NCI-H510A (cell line): ENCODE measurements around the gene ENTREP1.

Source experiments
- DNase-seq: peaks from one replicate; lab custom pipeline; 2025; lab: John Stamatoyannopoulos, UW

ENTREP1 gene

DNA sequence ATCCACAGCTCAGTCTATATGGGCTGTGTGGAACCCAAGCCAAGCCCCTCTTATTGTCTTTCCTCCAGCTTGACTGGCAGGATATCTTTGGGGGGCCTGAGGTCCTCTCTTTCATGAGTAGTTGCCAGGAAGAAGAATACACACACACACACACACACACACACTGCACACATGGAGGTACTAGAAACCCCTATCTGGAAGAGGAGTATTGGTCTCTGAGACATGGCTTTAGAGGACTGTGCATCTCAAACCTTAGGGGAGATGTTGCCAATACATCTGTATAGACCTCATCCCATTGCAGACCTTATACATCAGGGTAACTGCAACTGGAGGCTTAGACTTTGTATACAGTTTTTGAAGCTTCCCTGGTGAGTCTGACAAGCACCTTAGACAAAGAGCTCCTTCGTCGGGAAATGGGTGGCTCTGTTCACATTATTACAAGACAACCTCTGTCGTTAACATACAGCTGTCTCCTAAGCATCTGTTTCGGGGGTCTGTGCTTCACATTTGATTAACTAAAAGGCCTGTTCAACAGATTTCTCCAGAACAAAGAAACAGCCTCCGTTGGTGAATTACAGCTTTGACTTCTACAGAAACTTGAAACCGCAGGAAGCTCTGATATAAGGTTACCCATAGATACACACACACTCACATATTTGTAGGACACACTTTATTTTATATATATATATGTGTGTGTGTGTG is 5.5 kb upstream of the ENTREP1 start:
- DNase-seq: no peak

DNA sequence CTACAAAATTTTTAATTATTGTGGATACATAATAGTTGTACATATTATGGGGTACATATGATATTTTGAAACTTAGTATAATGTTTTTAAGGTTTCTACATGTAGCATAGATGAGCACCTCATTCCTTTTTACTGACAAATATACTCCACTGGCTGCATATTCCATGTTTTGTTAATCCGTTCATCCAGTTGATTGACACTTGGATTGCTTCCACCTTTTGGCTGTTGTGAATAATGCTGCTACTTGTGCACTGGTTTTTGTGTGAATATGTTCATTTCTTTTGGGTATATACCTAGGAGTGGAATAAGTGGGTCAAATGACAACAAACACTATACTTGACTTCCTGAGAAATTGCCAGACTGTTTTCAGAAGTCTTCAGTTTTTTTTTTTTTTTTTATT is 2.8 kb upstream of the ENTREP1 start:
- no peak for DNase-seq

DNA sequence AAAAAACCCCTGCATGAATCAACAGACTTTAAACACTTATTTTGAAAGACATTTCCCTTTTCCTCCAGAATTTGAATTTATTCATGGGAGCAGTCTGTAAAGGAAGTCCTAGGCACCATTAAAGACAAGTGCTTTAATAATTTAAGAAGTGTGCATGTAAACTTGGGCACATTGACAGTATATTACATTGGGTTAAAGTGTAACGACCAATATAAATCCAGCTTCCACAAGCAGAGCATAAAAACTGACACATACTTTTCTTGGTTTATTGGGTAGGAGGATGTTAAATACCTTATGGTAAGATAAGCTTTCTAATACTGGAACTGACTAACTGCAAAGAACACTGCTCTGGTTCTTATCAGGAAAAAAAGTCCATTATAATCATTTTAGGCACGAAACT is 1.2 kb upstream of the ENTREP1 start:
- DNase-seq: no peak

DNA sequence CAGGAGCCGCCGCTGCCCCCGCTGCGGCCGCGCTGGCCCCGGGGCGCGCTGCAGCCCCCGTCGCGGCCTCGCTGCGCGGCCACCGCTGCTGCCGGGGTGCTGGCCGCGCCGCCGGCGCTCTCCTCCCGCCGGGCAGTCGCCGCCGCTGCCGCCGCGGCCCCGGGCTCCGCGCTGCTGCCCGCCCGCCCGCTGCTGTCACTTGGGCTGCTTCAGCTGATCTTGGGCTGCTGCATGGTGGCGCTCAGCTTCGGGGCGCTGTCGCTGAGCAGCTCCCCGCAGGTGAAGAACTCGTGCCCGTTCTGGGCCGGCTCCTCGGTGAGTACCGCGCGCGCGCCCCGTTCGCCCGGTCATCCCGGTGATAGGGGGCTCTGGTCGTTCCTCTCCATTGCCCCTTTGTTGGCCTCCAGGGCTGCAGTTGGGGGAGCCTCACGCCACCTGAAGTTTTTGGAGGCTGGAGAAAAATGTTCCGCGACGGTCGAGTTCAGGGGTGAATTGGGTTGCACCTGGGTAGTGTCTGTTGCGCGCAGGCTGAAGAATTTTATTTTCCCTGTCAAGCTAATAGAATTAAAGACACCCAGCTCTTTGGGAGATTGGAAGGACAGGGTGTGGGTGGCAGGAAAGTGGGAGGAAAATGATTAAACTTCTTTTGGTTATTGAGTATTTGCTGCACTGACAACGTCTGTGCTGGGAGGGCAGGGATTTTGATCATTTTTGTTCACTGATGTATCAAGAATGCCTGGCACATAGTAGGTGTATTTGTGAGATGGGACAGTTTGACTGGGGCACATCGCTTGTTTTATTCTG is 596 bp downstream of the ENTREP1 start:
- no peak for DNase-seq

DNA sequence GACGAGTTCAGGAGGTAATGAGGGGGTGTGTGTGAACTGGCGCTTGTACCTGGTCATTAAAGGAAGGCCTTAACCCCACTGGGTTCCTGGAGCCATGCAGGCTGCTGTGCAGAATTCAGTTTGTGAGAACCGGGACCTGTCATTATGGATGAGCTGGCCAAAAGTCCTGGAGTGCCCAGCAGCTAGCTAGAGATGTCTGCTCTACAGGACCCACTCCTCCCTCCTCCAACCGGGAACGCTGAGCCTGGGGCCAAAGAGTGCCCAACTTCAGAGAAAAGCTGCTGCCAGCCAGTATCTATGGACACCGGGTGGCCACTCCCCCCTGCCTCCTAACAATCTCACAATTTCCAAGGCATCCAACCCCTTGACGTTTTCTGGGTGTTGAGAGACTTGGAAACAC is 1.2 kb downstream of the ENTREP1 start:
- no peak for DNase-seq

DNA sequence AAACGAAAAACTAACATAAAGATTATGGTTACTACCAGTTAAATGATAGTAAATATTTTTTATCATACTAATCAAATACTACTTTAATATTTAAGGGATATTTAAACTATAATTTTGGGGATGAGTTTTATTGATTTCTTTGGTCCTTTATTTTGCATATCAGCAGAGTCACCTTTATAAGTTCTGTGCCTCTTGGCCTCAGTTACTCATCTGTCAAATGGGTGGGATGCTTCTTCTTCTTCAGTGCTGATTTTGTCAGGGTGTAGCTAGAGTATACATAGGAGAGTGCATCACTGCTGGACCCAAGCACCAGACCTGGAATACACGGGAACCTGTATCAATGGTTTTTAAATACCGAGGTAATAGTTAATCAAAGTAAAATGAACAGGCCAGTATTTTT is 5.6 kb downstream of the ENTREP1 start:
- no peak for DNase-seq

DNA sequence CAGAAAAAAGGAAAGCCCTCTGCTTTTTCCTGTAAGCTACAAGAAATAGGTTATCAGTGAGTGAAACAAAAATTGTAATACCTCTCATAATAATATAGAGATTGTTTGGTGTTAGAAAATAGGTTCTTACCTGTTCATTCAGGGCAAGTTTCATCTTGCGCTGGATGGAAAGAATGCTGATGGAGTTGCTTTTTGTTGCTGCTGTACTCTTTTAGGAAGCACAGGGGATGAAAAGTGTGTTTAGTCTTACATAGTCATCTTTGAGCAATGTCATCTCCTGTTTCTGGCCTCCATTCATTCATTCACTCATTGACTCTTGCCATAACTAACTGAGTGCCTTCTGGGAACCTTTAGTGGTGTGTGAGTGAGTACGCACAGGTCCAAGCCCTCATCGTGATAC is 6.4 kb downstream of the ENTREP1 start:
- no peak for DNase-seq

DNA sequence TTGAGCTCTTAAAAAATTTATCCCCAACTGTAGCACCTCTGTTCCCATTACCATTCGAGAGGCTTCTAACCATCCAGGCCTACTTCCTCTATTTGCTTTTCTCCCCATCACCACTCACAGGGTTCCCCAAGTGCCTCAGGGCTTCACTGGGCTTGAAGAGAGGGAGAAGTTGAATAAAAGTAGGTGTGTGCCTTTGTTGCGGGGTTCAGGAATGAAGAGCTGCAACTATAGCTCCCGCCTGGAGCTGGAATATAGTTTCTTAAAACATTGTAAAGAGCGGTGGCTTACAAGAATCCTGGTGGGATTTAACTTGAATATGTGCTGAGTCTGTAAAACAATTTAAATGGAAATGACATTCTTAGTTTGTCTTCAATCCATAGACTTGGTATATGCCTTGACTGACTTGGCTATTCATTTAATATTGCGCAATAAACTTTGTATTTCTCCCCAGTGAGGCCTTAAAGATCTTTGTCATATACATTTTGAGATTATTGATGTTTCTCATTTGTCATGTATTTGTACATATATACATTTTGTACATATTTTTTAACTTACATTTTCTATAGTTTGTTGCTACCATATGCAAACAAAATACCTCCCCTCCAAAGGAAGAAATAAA is 7.2 kb downstream of the ENTREP1 start:
- DNase-seq: no peak

DNA sequence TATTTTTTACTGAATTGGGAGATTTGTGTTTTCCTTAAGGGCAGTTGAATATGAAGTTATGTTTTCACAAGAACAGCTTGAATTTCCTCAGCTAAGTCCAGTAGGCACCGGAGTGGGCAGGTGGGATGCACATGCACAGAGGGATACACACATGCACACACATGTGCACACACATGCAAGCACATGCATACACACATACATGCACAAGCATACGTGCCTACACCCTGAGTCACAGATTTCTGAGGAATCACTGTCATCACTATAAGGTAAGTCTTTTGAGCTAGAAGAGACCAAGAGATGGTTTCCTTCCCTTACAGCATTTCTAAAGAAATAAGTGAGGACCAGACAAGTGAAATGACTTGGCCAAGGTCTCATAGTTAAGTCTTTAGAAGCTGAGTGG is 8.7 kb downstream of the ENTREP1 start:
- DNase-seq: no peak

DNA sequence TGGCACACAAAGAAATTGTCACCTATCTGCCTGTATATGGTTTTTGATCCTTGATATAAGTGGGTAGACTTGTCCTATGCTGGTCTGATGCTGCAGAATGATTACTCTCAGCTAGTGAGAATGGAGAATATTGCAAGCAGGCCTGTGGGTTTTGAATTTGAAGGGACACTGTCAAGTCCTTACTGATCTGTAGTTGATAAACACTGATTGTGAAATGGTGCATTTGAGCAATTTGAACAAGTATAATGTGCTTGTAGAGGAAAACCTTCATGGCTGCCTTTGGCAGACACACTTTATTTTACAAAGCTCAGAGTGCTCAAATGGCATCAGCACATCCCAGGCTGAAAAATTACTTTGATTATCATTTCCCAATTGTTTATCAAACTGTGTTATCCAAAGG is 9.3 kb downstream of the ENTREP1 start:
- no peak for DNase-seq

DNA sequence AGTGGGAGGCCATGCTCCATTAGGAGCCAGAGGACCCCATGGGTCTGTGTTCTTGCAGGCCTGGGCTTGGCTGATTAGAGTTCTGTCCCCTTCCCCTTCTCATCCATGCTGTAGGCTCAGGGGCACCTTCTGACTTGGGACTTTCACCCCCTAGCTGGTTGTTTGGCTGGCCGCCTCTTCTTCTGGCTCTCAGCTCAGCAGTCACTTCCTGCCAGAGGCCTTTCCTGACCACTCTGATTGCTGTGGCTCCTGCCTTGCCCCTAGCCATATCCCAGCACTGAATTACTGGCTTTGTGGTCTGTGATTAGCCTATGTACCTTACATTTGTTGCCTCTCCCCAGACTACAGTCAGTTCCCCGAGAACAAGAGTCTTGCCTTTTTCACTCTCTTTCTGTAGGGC is 14.6 kb downstream of the ENTREP1 start:
- no peak for DNase-seq

DNA sequence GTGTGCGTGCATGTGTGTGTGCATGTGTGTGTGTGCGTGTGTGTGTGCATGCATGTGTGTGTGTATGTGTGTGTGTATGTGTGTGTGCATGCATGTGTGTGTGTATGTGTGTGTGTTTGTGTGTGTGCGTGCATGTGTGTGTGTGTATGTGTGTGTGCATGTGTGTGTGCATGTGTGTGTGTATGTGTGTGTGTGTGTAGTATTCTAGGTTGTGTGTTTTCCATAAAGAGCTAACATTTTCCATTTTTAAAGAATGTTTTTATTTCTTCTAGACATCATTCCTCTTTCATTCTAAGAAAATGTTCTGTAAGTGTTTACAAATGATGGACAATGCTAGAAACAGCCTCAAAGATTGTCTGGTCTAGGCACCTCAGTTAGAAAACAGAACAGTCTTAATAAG is 15.6 kb downstream of the ENTREP1 start:
- DNase-seq: no peak

DNA sequence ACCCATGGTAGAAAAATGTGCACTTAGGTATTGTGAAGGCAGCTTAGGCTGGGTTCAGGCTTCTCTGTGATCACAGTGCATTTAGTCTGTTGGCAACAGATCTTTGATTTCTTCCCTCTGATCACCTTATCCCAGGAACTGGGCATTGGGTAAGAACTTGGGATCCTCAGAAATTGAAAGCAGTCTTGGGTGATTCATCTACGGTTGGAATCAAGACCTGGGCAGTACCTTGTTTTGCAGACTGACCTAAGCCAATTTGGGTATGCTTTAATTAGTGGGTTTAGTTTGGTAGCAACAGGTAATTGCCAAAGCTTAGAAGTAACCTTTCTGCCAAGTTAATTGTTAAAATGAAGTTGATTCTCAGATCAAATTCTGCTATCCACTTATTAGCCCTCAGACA is 17.8 kb downstream of the ENTREP1 start:
- no peak for DNase-seq

DNA sequence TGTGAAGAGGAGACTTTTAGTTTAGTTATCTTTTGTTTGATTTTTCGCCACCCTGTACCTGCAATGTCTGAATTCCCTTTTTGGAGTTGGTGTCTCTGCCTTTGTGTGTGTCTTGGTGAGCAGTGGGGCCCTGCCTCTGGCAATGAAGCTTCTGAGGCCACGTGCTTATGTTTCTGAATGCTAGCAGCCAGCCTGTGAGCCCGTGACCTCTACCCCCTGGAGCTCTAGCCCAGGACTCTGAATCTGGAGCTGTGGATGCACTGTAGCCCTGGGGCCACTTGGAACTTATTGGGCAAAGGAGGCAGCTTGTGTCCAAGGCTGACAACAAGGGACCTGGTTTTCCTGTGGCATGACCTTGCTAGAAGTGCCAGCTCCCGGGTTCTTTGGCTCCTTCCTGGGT is 19.4 kb downstream of the ENTREP1 start:
- DNase-seq: no peak

DNA sequence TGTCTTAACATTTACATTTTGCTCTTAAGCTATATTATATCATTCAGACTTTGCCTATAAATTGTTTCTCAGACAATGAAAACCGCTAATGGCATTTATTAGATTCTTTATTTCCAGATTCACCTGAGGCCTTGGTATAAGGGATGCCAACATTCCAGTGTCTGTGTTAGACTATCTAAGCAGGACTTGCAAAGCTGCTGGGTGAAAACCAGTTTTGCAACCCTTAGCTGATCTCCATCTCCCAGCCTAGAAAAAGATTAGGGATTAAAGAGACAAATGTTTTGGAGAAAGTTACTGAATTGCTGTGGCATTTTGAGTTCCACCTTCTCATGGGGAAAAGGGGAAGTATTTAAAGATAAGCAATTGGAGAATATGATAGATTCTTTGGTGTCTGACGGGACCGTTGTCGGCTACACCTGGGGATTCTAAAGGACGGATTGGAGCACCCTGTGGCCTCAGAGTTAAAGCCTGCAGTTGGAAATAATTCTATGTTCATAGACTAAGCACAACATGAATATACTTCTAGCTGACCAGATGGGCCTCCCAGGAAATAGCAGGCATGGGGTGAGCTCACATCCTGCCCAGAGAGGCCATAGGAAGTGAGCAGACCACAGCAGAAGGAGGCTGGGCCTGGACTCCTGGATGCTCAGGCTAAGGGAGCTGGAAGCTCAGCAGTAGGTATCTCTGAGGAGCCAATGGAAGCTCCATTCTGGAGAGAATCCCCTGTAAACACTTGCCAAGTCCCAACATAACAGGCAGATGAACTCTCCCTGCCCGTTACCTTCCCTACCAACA is 21.8 kb downstream of the ENTREP1 start:
- DNase-seq: no peak

DNA sequence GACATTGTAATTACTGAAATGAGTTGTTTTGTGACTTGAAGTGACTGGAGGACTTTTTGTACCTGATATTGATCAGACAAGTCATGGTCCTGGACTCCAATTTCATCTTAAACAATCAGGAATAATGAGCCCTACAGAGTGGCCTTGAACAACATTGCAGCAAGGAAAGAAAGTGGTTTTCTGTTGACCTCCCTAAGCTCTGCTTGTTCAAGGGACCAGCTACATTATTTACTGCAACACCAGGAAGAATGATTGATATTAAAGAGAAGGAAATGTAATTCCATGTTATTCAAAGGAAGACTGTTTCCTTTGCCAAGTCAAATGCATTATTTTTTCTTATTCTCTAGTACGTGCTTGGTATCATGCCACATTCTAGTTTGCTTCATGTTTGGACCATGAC is 22.6 kb downstream of the ENTREP1 start:
- DNase-seq: no peak

DNA sequence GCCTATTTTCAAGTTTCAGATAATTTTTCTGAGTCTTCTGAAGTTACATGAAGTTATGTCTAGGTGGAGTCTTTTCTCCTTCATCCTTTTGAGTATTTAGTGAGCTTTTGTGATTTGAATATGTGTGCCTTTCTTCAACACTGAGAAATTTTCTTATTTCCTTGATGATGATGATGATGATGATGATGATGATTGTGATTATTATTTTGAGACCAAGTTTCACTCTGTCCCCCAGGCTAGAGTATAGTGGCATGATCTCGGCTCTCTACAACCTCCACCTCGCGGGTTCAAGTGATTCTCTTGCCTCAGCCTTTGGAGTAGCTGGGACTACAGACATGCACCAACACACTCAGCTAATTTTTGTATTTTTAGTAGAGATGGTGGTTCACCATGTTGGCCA is 26.2 kb downstream of the ENTREP1 start:
- DNase-seq: no peak

DNA sequence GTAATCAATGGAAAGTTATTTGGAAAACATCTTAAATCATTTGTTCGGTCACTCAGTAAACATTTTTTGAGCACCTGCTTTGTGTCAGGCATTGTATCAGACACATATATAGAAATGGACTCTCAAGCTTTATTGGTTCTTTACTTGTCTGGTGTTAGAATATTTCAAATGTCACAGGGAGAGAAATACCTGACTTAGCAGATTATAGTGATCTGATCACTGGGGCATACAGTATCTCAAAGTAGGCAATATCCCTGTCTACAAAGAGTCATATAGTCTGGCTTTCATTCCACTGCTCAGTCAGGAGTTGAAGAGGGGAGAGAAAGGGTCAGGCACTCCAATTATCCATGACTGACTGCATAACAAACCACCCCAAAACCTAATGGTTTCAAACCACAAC is 30.2 kb downstream of the ENTREP1 start:
- no peak for DNase-seq

DNA sequence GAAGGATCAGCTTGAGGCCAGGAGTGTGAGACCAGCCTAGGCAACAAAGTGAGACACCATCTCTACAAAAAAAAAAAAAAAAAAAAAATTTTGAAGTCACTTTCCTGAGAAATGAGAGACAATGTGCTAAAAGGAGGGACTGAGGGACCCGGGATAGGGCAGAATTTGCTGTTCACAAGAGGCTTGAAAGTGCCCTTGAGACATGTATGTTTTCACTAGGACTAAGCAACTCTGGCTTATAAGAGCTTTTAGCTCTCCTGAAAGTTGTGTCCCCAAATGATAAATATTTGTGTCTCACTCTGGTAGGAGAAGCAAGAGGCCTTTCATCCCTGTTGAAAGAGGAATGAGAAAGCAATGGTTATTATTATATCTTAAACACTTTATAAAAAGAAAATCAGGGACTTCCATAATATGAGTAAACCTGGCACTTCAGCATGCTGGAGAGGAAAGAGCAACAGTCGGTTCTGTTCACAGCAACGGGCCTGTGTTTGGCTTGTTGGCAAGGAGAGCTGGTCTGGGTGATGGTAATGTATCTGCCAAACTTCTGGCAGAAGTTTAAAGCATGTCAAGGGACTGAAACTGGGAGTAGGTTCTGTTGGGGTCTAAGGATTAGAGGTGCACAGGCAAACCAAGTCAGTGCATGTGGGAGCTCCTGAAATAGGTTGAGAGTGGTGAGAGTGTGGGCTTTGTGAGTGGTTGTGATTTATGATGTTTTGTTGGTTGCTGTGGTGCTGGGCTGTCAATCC is 32.2 kb downstream of the ENTREP1 start:
- no peak for DNase-seq

DNA sequence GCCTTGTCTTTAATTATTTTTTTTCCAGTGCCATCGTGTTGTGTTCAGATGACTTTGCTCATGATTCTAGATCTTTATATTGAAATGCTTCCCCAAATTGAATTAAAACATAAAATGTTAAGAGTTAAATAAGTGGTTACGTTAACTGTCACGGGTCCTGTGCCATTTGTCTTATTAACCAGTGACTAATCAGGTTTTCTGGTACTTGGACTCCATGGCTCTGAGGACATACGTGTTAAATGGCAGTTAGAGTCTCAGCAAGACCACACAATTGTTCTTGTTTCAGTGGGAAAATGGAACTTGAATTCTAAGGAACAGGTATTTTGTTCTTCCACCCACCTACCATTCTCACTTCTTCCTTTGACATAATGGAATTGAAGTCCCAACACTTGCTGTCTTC is 32.8 kb downstream of the ENTREP1 start:
- no peak for DNase-seq

DNA sequence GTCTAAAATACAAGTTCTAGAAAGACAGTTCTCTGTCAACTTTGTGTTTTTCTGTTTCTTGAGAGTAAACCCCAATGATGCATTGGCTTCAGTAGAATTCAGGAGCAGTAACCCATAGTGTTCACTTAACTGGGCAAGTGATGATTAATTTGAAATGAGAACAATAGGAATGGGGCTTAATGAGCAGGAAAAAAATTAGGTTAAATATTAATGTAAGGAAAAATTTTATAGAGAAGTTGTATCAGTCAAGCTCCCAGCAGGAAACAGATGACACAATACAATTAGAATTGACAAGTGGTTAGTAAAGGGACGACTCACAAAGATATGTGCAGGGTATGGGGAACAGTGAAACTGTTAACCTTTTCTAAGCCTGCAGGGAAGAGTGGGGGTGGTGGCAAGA is 38.2 kb downstream of the ENTREP1 start:
- no peak for DNase-seq
